SKM-1 treated with dmso at 0.1 percent for 144 hours (cell line): ENCODE measurements around the gene IGF1R.
A peak's percentile ranks its signal among the peaks of the same experiment; 100 is the strongest.

Source experiments
- DNase-seq: peaks from one replicate; lab custom pipeline; 2025; ENCODE audit not compliant: unreplicated experiment; lab: John Stamatoyannopoulos, UW

IGF1R gene

GRCh38 chr15:98792117-98792516 lies 143.8 kb downstream of the IGF1R start:
- DNase-seq = no peak

GRCh38 chr15:98794211-98794610 lies 145.9 kb downstream of the IGF1R start:
- no peak for DNase-seq

GRCh38 chr15:98794748-98795147 lies 146.4 kb downstream of the IGF1R start:
- no peak for DNase-seq

- no peak for DNase-seq
Observed at GRCh38 chr15:98795980-98796379, 147.6 kb downstream of the IGF1R start.

- no peak for DNase-seq
Observed at GRCh38 chr15:98796685-98797357, 148.5 kb downstream of the IGF1R start.

- DNase-seq = no peak
Observed at GRCh38 chr15:98798375-98798893, 150.1 kb downstream of the IGF1R start.

GRCh38 chr15:98799461-98800390 lies 151.4 kb downstream of the IGF1R start:
- DNase-seq = no peak

GRCh38 chr15:98800437-98801233 lies 152.3 kb downstream of the IGF1R start:
- DNase-seq = peak; percentile 61

- DNase-seq = no peak
Observed at GRCh38 chr15:98801234-98801561, 152.9 kb downstream of the IGF1R start.

GRCh38 chr15:98802187-98802586 lies 153.8 kb downstream of the IGF1R start:
- DNase-seq = no peak

GRCh38 chr15:98803228-98804056 lies 155.1 kb downstream of the IGF1R start:
- no peak for DNase-seq

- no peak for DNase-seq
Observed at GRCh38 chr15:98804057-98804380, 155.7 kb downstream of the IGF1R start.

GRCh38 chr15:98805434-98806274 lies 157.3 kb downstream of the IGF1R start:
- no peak for DNase-seq

GRCh38 chr15:98806275-98806895 lies 158.0 kb downstream of the IGF1R start:
- no peak for DNase-seq

- peak; percentile 13 for DNase-seq
Observed at GRCh38 chr15:98807262-98807661, 158.9 kb downstream of the IGF1R start.

GRCh38 chr15:98809273-98809672 lies 160.9 kb downstream of the IGF1R start:
- no peak for DNase-seq

- no peak for DNase-seq
Observed at GRCh38 chr15:98812716-98813446, 164.5 kb downstream of the IGF1R start.

- DNase-seq = no peak
Observed at GRCh38 chr15:98813951-98814350, 165.6 kb downstream of the IGF1R start.

GRCh38 chr15:98815207-98815606 lies 166.9 kb downstream of the IGF1R start:
- DNase-seq = no peak
